Daoy (cell line): ENCODE measurements around the gene CFLAR. TPM values are rescaled to one million over a fixed set of nuclear protein-coding genes. Genes with fewer than 3 reads are reported as not detected.
"Not testable (repeated sequence)": the region's sequence is repeated elsewhere in the genome, so short reads cannot be mapped to it uniquely, and the experiment has no call there.

Experiments
- DNase-seq: peaks from one replicate; pipeline ENCODE4 v3.0.0-alpha.2; 2015; ENCODE audit warnings: low read depth
- total RNA-seq: library from RNA; depleted of rRNA; stranded (reverse); fragments of >200 nt; shearing (Covaris generic); gene quantifications from 2 replicates; pipeline ENCODE4 v1.2.3, GENCODE V29; 2014

Gene CFLAR
- total RNA-seq, 1 experiment from 2014 or later = 26.3 TPM

- DNase-seq = peak; percentile 62
Observed at GRCh38 chr2:201118961-201119854, 3.2 kb downstream of the CFLAR start.

- DNase-seq = no peak
Observed at GRCh38 chr2:201122276-201122675, 6.3 kb downstream of the CFLAR start.

GRCh38 chr2:201126308-201127151 is 10.6 kb downstream of the CFLAR start:
- no peak for DNase-seq

GRCh38 chr2:201127152-201127511 is 11.2 kb downstream of the CFLAR start:
- DNase-seq = no peak

DNA sequence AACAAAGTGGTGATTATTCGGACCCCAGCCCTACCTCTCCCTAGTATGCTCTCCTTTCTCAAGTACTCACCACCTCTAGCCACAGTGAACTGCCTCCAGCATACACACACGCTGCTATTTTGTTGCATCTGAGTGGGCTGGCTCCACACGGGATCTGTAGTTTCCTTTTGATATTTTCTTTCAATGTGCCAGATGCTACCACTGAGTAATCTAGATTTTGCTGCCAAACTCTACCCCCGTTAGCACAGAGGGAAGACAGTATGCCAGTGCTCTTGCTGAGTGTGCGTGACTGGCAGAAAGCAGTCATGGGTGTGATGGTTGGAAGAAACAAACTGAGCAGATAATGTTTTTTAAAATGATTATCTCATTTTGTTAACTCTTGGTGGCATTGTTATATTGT is 11.6 kb downstream of the CFLAR start:
- peak; percentile 63 for DNase-seq

DNA sequence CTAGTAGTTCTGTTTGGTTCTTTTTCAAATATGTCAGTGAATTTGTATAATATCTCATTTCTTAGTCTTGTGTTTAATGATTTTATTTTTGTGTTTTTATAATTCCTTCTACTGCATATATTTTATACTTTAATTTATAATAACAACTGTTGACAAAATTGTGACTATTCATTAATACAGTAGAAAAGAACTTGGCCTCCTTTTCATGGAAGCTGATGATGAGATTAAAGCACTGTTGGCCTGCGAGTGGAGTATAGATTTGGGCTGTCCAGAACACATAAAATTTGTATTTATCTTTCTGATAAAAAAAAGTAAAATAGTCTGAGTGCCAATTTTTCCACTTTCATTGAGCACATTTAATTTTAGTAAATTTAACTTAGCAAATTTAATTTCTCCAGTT is 12.1 kb downstream of the CFLAR start:
- DNase-seq = no peak

GRCh38 chr2:201128933-201129505 is 13.1 kb downstream of the CFLAR start:
- peak; percentile 71 for DNase-seq

DNA sequence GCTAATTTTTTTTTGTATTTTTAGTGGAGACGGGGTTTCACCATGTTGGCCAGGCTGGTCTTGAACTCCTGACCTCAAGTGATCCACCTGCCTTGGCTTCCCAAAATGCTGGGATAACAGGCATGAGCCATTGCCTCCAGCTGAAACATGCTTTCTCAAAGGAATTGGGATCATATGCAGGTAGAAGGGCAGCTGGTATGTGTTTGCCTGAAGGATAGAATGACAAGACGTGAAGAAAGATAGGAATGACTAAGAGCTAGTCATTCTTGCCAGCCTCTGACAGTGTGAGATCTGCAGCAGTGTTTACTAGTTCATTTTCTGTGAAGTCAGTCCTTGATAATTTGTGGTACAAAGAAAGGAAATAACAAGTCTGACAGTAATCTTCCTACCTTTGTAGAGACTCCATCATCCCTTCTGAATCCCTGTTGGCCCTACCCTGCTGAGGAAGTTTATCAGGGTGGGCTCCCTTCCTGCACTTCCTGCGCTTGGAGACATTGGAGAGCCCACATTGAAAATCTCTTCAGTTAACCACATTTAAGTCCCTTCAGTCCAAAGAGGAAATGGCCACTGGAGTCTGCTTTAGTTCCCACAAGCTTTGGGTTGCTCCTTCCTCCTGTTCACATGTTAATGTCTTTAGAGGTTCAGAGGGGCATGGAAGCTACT is 14.7 kb downstream of the CFLAR start:
- DNase-seq = peak; percentile 83

GRCh38 chr2:201132518-201132917 is 16.6 kb downstream of the CFLAR start:
- DNase-seq = no peak

DNA sequence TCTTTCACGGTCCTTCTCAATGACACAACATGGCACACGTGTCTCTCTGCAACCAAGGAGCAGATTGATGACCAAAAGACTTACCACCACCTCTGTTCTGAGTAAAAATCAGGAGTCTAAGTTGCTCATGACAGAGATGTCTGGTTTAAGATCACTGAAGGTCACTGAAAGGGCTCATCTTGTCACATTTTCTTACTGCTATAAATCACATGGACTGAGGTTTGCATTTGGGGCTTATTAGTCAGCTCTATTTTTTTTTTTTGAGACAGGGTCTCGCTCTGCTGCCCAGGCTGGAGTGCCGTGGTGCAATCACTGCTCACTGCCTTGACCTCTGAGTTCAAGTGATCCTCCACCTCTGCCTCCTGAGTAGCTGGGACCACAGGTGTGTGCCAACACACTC is 19.4 kb downstream of the CFLAR start:
- no peak for DNase-seq

- no peak for DNase-seq
Observed at GRCh38 chr2:201136889-201137321, 20.9 kb downstream of the CFLAR start.

DNA sequence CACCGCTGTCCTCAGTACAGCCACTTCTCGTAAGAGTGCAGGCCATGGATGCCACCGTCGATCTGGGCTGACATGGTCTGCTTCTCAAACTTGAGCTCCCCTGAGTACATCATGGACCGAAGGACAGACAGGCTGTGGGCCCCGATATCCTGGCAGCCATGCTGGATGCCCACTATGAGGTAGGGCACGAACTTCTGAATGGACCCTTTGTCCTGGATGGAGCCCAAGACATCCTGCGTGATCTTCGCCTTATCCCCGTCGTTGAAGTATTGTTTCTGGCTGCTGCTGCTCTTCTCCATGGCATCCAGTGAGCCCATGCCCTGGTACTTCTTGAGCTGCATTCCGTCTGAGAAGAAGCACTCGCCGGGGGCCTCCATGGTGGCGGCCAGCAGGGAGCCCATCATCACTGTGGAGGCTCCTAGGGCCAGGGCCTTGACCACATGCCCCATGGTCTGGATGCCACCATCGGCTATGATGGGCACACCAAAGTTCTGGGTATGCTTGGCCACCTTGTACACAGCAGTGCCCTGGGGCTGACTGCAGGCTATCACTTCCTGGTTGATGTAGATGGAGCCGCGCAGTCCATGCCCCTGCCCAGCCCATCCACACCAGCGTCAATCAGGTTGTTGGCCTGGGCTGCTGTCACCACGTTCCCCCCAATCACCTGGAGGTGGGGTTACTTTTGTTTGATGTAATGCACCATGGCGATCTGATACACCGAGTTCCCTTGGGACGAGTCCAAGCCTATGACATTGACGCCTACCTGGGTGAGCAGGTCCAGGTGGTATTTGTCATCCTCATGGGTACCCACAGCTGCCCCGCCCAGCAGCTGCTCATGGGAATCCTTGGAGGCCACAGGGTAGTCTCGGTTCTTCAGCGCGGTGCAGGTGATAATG is 21.8 kb downstream of the CFLAR start:
- no peak for DNase-seq

- DNase-seq = no peak
Observed at GRCh38 chr2:201138401-201138970, 22.5 kb downstream of the CFLAR start.

DNA sequence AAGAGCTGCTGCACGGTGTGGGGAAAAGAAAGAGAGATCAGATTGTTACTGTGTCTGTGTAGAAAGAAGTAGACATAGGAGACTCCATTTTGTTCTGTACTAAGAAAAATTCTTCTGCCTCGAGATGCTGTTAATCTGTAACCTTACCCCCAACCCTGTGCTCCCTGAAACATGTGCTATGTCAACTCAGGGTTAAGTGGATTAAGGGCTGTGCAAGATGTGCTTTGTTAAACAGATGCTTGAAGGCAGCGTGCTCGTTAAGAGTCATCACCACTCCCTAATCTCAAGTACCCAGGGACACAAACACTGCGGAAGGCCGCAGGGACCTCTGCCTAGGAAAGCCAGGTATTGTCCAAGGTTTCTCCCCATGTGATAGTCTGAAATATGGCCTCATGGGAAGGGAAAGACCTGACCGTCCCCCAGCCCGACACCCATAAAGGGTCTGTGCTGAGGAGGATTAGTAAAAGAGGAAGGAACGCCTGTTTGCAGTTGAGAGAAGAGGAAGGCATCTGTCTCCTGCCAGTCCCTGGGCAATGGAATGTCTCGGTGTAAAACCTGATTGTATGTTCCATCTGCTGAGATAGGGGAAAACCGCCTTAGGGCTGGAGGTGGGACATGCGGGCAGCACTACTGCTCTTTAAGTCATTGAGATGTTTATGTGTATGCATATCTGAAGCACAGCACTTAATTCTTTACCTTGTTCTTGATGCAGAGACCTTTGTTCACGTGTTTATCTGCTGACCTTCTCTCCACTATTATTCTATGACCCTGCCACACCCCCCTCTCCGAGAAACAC is 23.2 kb downstream of the CFLAR start:
- DNase-seq = not testable (repeated sequence)

DNA sequence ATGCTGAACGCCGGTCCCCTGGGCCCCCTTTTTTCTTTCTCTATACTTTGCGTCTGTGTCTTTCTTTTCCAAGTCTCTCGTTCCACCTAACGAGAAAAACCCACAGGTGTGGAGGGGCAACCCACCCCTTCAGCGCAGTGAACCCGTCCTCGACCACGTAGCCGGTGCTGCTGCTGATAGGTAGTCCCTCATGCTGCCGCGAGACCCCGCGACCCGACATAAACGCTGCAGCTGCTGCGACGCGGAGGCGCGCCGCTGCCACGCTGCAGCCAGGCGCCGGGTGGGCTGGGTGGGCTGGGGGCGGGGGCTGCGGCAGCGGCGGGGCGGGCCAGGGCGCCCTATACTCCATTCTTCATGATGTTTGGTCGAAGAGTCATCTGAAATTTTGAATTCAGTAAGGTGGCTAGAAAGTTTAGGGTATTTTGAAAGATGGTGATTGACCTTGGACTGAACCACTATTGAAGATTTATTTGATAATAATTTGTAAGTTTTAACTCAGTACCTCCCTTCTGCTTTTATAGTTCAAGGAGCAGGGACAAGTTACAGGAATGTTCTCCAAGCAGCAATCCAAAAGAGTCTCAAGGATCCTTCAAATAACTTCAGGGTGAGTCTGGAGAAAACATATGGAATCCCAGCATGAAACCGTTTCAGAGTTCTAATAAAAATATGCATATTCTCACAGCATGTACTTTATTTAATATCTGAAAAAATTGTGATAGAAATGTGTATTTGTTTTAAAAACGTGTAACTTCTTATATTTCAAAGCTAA is 24.1 kb downstream of the CFLAR start:
- DNase-seq = no peak

- DNase-seq = no peak
Observed at GRCh38 chr2:201144101-201145051, 28.4 kb downstream of the CFLAR start.

- DNase-seq = no peak
Observed at GRCh38 chr2:201148434-201148990, 32.5 kb downstream of the CFLAR start.
